PC-9 (cell line): Measurements from ENCODE around the gene PIP5K1B. TPM values are rescaled to one million over a fixed set of nuclear protein-coding genes. Genes with fewer than 3 reads are reported as not detected.

ENCODE experiments used
- BruUV-seq: library from RNA; stranded (reverse); fragments of 400-500 nt; replicated peaks from 2 replicates; lab custom pipeline; 2021; lab: Mats Ljungman, UMichigan
- CTCF ChIA-PET: fragments of 300-600 bp; sonication (Branson Sonifier 250); formaldehyde crosslinking; loops from one replicate; lab custom pipeline; 2022; ENCODE audit warnings: antibody characterized with exemption; lab: Charles Lee
- POLR2A ChIA-PET: fragments of 300-600 bp; sonication (Branson Sonifier 250); formaldehyde crosslinking; loops from one replicate; lab custom pipeline; 2022; ENCODE audit warnings: antibody characterized with exemption; ENCODE audit not compliant: unreplicated experiment; lab: Charles Lee
- DNase-seq, 2 experiments: peaks; one replicate each; pipeline versions ENCODE4 v3.0.0 to v3.0.0-alpha.2; 2015 to 2022; ENCODE audit warnings: mixed read lengths in 1 of 2
- H2AFZ ChIP-seq: fragments of 200-600 bp; sonication (generic); 2 replicates; pipeline ENCODE4 v1.8.1; 2017; ENCODE audit warnings: antibody characterized with exemption
- H3F3A ChIP-seq: fragments of 200-600 bp; sonication (generic); 2 replicates; pipeline ENCODE4 v1.8.1; 2017; ENCODE audit warnings: antibody characterized with exemption, mild to moderate bottlenecking, low read depth; ENCODE audit not compliant: insufficient read depth
- H3K27ac ChIP-seq: fragments of 200-600 bp; sonication (generic); 2 replicates; pipeline ENCODE4 v1.6.1; 2016; ENCODE audit warnings: mixed run types
- H3K27me3 ChIP-seq: fragments of 200-600 bp; sonication (generic); 2 replicates; pipeline ENCODE4 v1.6.1; 2016; ENCODE audit warnings: low read depth, mixed run types; ENCODE audit not compliant: insufficient read depth
- H3K36me3 ChIP-seq: fragments of 200-600 bp; sonication (generic); 2 replicates; pipeline ENCODE4 v1.6.1; 2016; ENCODE audit warnings: low read depth, mixed run types
- H3K4me1 ChIP-seq: fragments of 200-600 bp; sonication (generic); replicated peaks from 2 replicates; pipeline ENCODE4 v1.6.1; 2016; ENCODE audit warnings: mixed run types; ENCODE audit not compliant: insufficient read depth
- H3K4me2 ChIP-seq: fragments of 200-600 bp; sonication (generic); 2 replicates; pipeline ENCODE4 v1.6.1; 2017; ENCODE audit warnings: mixed run types
- H3K4me3 ChIP-seq: fragments of 200-600 bp; sonication (generic); 2 replicates; pipeline ENCODE4 v1.6.1; 2016; ENCODE audit warnings: mixed run types
- H3K79me2 ChIP-seq: fragments of 200-600 bp; sonication (generic); 2 replicates; pipeline ENCODE4 v1.6.1; 2017; ENCODE audit warnings: low read depth, mixed run types
- H3K9me2 ChIP-seq: fragments of 200-600 bp; sonication (generic); 2 replicates; pipeline ENCODE4 v1.8.1; 2017; ENCODE audit warnings: mild to moderate bottlenecking; ENCODE audit not compliant: insufficient read depth
- H3K9me3 ChIP-seq: fragments of 200-600 bp; sonication (generic); 2 replicates; pipeline ENCODE4 v1.8.1; 2016; ENCODE audit warnings: low read depth; ENCODE audit not compliant: insufficient read depth
- H4K20me1 ChIP-seq: fragments of 200-600 bp; sonication (generic); 2 replicates; pipeline ENCODE4 v1.8.1; 2017; ENCODE audit not compliant: insufficient read depth
- CTCF ChIP-seq: fragments of 200-600 bp; sonication (generic); conservative IDR thresholded peaks from 2 replicates; pipeline ENCODE4 v1.6.1; 2017; ENCODE audit warnings: mixed run types, antibody characterized with exemption, mild to moderate bottlenecking, moderate library complexity
- EZH2 ChIP-seq: fragments of 200-600 bp; sonication (generic); IDR thresholded peaks from 2 replicates; pipeline ENCODE4 v1.8.0; 2017; ENCODE audit warnings: antibody characterized with exemption, low read depth
- intact Hi-C: fragments of 100-400 bp; cut with micrococcal nuclease; formaldehyde crosslinking; loops from one replicate; pipeline ENCODE4 v1.10.0; 2022; ENCODE audit not compliant: unreplicated experiment
- total RNA-seq: library from RNA; stranded (reverse); gene quantifications from 2 replicates; pipeline ENCODE4 v1.2.3, GENCODE V29; 2021

The PIP5K1B gene
- total RNA-seq, 1 experiment from 2014 or later = not detected

- CTCF ChIA-PET = no interaction called here
- intact Hi-C loops = no loop called here
- DNase-seq = no peak
Measured at GRCh38 chr9:68702493-68702892, 2.5 kb upstream of the PIP5K1B start.

GRCh38 chr9:68703672-68704071 is 1.4 kb upstream of the PIP5K1B start:
- H3K27me3 ChIP-seq = peaks cover 32% of the 10 kb centered on the region
- no peaks in the 10 kb centered on the region for H3K36me3 ChIP-seq
- H3K4me1 ChIP-seq = no peaks in the 10 kb centered on the region
- H2AFZ ChIP-seq = no peak overlapping the region
- no TSS peak for BruUV-seq
- H3K79me2 ChIP-seq = no peaks in the 10 kb centered on the region
- no peak overlapping the region for H3K4me2 ChIP-seq
- no peaks in the 10 kb centered on the region for H3F3A ChIP-seq
- intact Hi-C loops = no loop called here
- ChIA-PET POLR2A (no interaction called here), CTCF (no interaction called here)
- no peaks in the 10 kb centered on the region for H3K9me3 ChIP-seq
- no peak overlapping the region for H3K4me3 ChIP-seq
- no peaks in the 10 kb centered on the region for H3K9me2 ChIP-seq
- no peak for TF ChIP-seq EZH2
- TF ChIP-seq CTCF = no peak
- H4K20me1 ChIP-seq = no peaks in the 10 kb centered on the region
- no peak overlapping the region for H3K27ac ChIP-seq
- DNase-seq = no peak

More at GRCh38 chr9:68702493-68702892, 2.5 kb upstream of the PIP5K1B start:
- BruUV-seq = no TSS peak
- no peaks in the 10 kb centered on the region for H3K9me3 ChIP-seq
- TF ChIP-seq EZH2 (no peak), CTCF (no peak)
- no peak overlapping the region for H2AFZ ChIP-seq
- H3K27ac ChIP-seq = no peak overlapping the region
- H3K79me2 ChIP-seq = no peaks in the 10 kb centered on the region
- H3K4me2 ChIP-seq = no peak overlapping the region
- H3K27me3 ChIP-seq = peaks cover 22% of the 10 kb centered on the region
- no peaks in the 10 kb centered on the region for H3K36me3 ChIP-seq
- no peaks in the 10 kb centered on the region for H3K4me1 ChIP-seq
- no peak overlapping the region for H3K4me3 ChIP-seq
- H4K20me1 ChIP-seq = no peaks in the 10 kb centered on the region
- H3F3A ChIP-seq = no peaks in the 10 kb centered on the region
- POLR2A ChIA-PET = no interaction called here
- H3K9me2 ChIP-seq = no peaks in the 10 kb centered on the region

- Histone ChIP-seq H2AFZ (no peak overlapping the region), H3F3A (no peaks in the 10 kb centered on the region), H3K9me2 (no peaks in the 10 kb centered on the region), H3K36me3 (no peaks in the 10 kb centered on the region), H3K27ac (no peak overlapping the region), H3K4me3 (no peak overlapping the region), H4K20me1 (no peaks in the 10 kb centered on the region), H3K4me2 (no peak overlapping the region), H3K27me3 (peaks cover 36% of the 10 kb centered on the region), H3K79me2 (no peaks in the 10 kb centered on the region), H3K9me3 (no peaks in the 10 kb centered on the region), H3K4me1 (no peaks in the 10 kb centered on the region)
- TF ChIP-seq EZH2 (no peak), CTCF (no peak)
- DNase-seq = no peak
- POLR2A ChIA-PET = no interaction called here
- BruUV-seq = no TSS peak
- intact Hi-C loops = no loop called here
- CTCF ChIA-PET = no interaction called here
Measured at GRCh38 chr9:68704498-68704813, 584 bp upstream of the PIP5K1B start.
